Esophagus squamous epithelium (tissue), 5 donors: ENCODE results near the gene TMOD1. TPM values are rescaled to one million over a fixed set of nuclear protein-coding genes. Genes with fewer than 3 reads are reported as not detected.
"Not testable (repeated sequence)": the region's sequence is repeated elsewhere in the genome, so short reads cannot be mapped to it uniquely, and the experiment has no call there.

ENCODE experiments used
- DNase-seq: peaks from one replicate; lab custom pipeline; 2025; lab: John Stamatoyannopoulos, UW
- H3K27ac ChIP-seq, 4 donors: fragments of 200-600 bp; sonication (generic); one replicate each; pipeline ENCODE4 v1.5.1; 2016 to 2019; ENCODE audit warnings: mild to moderate bottlenecking in 1 of 4
- H3K27me3 ChIP-seq, 4 donors: fragments of 200-600 bp; sonication (generic); 1 replicate in 3 of 4; 2 replicates in 1 of 4; pipeline versions ENCODE4 v1.5.1 to v1.6.0; 2017 to 2021; ENCODE audit warnings: antibody characterized with exemption in 1 of 4
- H3K36me3 ChIP-seq, 3 donors: fragments of 200-600 bp; sonication (generic); one replicate each; pipeline ENCODE4 v1.5.1; 2016 to 2019
- H3K4me1 ChIP-seq, 3 donors: fragments of 200-600 bp; sonication (generic); one replicate each; pipeline ENCODE4 v1.5.1; 2017 to 2019
- H3K4me3 ChIP-seq, 4 donors: fragments of 200-600 bp; sonication (generic); 1 replicate in 3 of 4; 2 replicates in 1 of 4; pipeline ENCODE4 v1.5.1; 2016 to 2019; ENCODE audit warnings: mild to moderate bottlenecking in 2 of 4, moderate library complexity in 1 of 4
- H3K9me3 ChIP-seq, 3 donors: fragments of 200-600 bp; sonication (generic); one replicate each; pipeline ENCODE4 v1.5.1; 2016 to 2019
- POLR2A ChIP-seq, 4 donors: fragments of 450-650 bp; IDR thresholded peaks; one replicate each; pipeline ENCODE4 v1.6.1; 2017; ENCODE audit warnings: antibody characterized with exemption in 4 of 4, mild to moderate bottlenecking in 4 of 4, moderate library complexity in 3 of 4
- WGBS, 2 donors: methylation state at CpG; one replicate each; pipeline ENCODE4 v1.1.5; 2018; 5-methylcytosine and 5-hydroxymethylcytosine counted together
- intact Hi-C: fragments of 100-400 bp; cut with DNase I; formaldehyde crosslinking; loops from one replicate; pipeline ENCODE4 v1.15.0; 2022
- total RNA-seq, 4 donors: library from RNA; depleted of rRNA; stranded (reverse); fragments of >200 nt; gene quantifications; one replicate each; pipeline ENCODE4 v1.1.0, GENCODE V29; 2016
- TF ChIP-seq, protein P1 (sequence below), 6 experiments: fragments of 450-650 bp in 4 of 6; fragments of 200-600 bp in 2 of 6; sonication (generic) in 2 of 6; IDR thresholded peaks; one replicate each; pipeline ENCODE4 v1.5.1; 2016 to 2019; ENCODE audit warnings: antibody characterized with exemption in 6 of 6, mild to moderate bottlenecking in 4 of 6, moderate library complexity in 4 of 6
- donor health status: DM: yes; HTN: yes; CAD: no.

TMOD1 gene
- total RNA-seq, 4 donors from 2014 or later: 0.15 to 13.4 (median 2.4) TPM

DNA sequence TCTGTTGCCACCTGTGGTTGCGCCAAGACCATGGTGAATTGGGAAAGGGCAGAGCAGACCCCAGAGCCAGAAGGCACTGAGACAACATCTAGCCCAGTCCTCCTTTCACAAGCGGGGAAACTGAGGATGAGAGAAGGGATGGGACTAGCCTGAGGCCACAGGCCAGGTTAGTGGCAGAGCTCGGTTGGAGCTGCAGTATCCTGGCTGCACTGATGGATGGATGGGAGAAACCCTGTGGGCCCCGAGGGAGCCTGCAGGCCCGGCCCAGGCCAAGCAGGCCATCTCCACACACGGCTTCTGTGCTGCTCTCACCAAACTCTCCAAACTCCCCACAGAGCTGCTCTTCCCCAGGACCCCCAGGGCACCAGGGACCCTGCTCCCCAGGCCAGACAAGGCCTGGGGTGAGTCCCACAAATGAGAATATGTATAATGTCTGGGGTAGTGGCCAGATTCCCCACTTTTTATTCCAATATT, 71.5 kb downstream of the TMOD1 start:
- Histone ChIP-seq H3K27ac (no peak overlapping the region), H3K4me1 (peaks cover 0 to 14% (median 0%) of the 10 kb centered on the region in 3 donors), H3K27me3 (no peaks in the 10 kb centered on the region), H3K36me3 (peaks cover 0 to 26% (median 0%) of the 10 kb centered on the region in 3 donors), H3K9me3 (no peaks in the 10 kb centered on the region), H3K4me3 (no peak overlapping the region)
- TF ChIP-seq, protein P1, sequence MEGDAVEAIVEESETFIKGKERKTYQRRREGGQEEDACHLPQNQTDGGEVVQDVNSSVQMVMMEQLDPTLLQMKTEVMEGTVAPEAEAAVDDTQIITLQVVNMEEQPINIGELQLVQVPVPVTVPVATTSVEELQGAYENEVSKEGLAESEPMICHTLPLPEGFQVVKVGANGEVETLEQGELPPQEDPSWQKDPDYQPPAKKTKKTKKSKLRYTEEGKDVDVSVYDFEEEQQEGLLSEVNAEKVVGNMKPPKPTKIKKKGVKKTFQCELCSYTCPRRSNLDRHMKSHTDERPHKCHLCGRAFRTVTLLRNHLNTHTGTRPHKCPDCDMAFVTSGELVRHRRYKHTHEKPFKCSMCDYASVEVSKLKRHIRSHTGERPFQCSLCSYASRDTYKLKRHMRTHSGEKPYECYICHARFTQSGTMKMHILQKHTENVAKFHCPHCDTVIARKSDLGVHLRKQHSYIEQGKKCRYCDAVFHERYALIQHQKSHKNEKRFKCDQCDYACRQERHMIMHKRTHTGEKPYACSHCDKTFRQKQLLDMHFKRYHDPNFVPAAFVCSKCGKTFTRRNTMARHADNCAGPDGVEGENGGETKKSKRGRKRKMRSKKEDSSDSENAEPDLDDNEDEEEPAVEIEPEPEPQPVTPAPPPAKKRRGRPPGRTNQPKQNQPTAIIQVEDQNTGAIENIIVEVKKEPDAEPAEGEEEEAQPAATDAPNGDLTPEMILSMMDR (IDR thresholded peaks at IDR 0.05): no peak
- TF ChIP-seq POLR2A (IDR thresholded peaks at IDR 0.05): no peak
- WGBS, 2 donors: 80 to 100% methylated on average over 2 to 6 of the region's 6 CpGs
- intact Hi-C loops: no loop called here
- no peak for DNase-seq

DNA sequence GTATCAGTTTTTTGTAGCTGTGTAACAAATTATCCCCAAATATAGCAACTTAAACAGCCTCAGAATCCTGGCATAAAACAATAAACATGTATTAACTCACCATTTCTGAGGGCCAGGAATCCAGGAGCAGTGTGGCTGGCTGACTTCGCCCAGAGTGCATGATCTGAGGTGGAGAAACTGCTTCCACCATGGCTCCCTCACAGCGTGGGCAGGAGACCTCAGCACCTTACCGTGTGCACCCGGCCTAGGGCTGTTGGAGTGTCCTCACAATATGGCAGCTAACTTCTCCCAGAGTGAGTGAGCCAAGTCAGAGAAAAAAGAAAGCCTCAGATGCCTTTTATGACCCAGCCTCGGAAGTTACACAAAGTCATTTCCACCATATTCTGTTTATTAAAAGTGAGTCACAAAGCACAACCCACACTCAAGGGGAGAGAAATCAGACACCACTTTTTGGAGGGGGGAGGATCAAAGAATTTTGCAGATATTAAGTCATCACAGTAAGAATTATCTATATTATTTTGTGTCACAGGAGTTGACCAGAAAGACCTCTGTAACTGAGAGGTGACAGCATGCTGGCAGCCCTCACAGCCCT, 72.1 kb downstream of the TMOD1 start:
- intact Hi-C loops: no loop called here

DNA sequence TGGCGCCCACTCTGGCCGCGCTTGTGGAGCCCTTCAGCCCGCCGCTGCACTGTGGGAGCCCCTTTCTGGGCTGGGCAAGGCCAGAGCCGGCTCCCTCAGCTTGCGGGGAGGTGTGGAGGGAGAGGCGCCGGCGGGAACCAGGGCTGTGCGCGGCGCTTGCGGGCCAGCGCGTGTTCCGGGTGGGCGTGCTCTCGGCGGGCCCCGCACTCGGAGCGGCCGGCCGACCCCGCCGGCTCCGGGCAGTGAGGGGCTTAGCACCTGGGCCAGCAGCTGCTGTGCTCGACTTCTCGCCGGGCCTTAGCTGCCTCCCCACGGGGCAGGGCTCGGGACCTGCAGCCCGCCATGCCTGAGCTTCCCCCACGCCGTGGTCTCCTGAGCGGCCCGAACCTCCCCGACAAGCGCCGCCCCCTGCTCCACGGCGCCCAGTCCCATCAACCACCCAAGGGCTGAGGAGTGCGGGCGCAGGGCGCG, 72.7 kb downstream of the TMOD1 start:
- Histone ChIP-seq H3K27ac (peak overlapping the region in 1 of 4 donors; percentile 5), H3K36me3 (peaks cover 0 to 20% (median 0%) of the 10 kb centered on the region in 3 donors), H3K4me1 (peaks cover 0 to 14% (median 0%) of the 10 kb centered on the region in 3 donors)
- intact Hi-C loops, H3K9me3 ChIP-seq, DNase-seq, H3K27me3 ChIP-seq, H3K4me3 ChIP-seq: not testable (repeated sequence)
- 97% methylated on average over 5 of the region's 47 CpGs; no CpG with 5 or more reads in 1 of the 2 donors for WGBS, 2 donors

More for the DNA sequence above, 72.1 kb downstream of the TMOD1 start:
- Histone ChIP-seq H3K4me1 (peaks cover 0 to 14% (median 0%) of the 10 kb centered on the region in 3 donors), H3K27me3 (no peaks in the 10 kb centered on the region), H3K36me3 (peaks cover 0 to 26% (median 0%) of the 10 kb centered on the region in 3 donors), H3K27ac (no peak overlapping the region), H3K4me3 (no peak overlapping the region), H3K9me3 (no peaks in the 10 kb centered on the region)
- 70% methylated on average over 1 to 3 of the region's 5 CpGs for WGBS, 2 donors
- no peak for TF ChIP-seq POLR2A (IDR thresholded peaks at IDR 0.05)
- TF ChIP-seq, protein P1 (IDR thresholded peaks at IDR 0.05): no peak
- no peak for DNase-seq

DNA sequence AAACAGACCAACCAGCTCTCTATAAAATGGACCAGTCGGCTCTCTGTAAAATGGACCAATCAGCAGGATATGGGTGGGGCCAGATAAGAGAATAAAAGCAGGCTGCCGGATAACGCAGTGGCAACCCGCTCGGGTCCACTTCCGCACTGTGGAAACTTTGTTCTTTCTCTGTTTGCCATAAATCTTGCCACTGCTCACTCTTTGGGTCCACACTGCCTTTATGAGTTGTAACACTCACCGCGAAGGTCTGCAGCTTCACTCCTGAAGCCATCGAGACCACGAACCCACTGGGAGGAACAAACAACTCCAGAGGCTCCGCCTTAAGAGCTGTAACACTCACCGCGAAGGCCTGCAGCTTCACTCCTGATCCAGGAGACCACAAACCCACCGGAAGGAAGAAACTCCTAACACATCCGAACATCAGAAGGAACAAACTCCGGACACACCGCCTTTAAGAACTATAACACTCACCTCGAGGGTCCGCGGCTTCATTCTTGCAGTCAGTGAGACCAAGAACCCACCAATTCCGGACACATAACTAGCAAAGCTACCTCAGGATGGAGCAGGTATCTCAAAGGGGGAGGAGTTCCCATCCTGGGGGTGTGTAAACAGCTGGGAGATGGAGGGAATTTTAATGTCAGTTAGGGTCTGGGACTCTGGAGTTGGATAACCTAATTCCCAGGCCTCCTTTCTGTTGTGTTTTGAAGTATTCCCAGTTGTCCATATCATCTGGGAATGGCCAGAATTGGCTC, 73.6 kb downstream of the TMOD1 start:
- DNase-seq, H3K27me3 ChIP-seq, intact Hi-C loops, H3K9me3 ChIP-seq: not testable (repeated sequence)
- 87% methylated on average over 15 to 17 of the region's 21 CpGs for WGBS, 2 donors
- H3K27ac ChIP-seq: peak overlapping the region in 2 of 4 donors; percentile 9 to 29
- peaks cover 0 to 12% (median 0%) of the 10 kb centered on the region in 3 donors for H3K36me3 ChIP-seq
- peak overlapping the region in 3 of 4 donors; percentile 23 to 47 (median 23) for H3K4me3 ChIP-seq
- TF ChIP-seq POLR2A (IDR thresholded peaks at IDR 0.05): peak in 2 of 4 donors; percentile 32 to 52
- H3K4me1 ChIP-seq: peaks cover 0 to 14% (median 0%) of the 10 kb centered on the region in 3 donors

DNA sequence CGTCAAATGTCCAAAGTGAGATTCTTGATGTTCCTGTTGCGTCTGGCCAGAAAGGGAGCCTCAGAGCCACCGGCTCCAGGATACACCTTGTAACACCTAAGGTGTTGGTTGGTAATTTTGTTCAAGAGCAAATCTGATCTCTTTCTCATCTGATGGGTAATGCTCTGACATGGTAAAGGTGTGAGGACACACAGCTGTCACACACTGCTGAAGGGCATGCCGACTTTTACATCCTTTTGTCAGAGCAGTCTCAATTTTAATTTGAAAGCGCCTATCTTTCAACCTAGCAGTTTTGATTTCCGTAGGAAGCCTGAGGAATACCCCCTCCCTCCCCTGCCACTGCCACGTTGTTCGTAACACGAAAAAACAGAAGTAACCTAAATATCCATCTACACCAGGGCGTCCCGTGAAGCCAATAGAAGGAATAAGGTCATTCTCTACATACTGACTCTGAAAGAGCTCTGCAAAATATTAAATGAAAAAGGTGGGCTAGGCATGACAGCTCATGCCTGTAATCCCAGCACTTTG, 74.3 kb downstream of the TMOD1 start:
- peaks cover 0 to 8% (median 0%) of the 10 kb centered on the region in 3 donors for H3K36me3 ChIP-seq
- TF ChIP-seq, protein P1 (IDR thresholded peaks at IDR 0.05): no peak
- no peak for TF ChIP-seq POLR2A (IDR thresholded peaks at IDR 0.05)
- intact Hi-C loops: no loop called here
- peaks cover 0 to 10% (median 0%) of the 10 kb centered on the region in 3 donors for H3K4me1 ChIP-seq
- peak overlapping the region in 2 of 4 donors; percentile 23 to 47 for H3K4me3 ChIP-seq
- H3K9me3 ChIP-seq: no peaks in the 10 kb centered on the region
- no peak for DNase-seq
- no peak overlapping the region for H3K27ac ChIP-seq
- WGBS, 2 donors: 70 to 78% methylated on average over 11 of the region's 11 CpGs
- H3K27me3 ChIP-seq: no peaks in the 10 kb centered on the region
